ENCODE results near the gene DLEC1.

GRCh38 chr3:38036286-38036685, 2.7 kb upstream of the DLEC1 start:
- TF ChIP-seq, protein P1, sequence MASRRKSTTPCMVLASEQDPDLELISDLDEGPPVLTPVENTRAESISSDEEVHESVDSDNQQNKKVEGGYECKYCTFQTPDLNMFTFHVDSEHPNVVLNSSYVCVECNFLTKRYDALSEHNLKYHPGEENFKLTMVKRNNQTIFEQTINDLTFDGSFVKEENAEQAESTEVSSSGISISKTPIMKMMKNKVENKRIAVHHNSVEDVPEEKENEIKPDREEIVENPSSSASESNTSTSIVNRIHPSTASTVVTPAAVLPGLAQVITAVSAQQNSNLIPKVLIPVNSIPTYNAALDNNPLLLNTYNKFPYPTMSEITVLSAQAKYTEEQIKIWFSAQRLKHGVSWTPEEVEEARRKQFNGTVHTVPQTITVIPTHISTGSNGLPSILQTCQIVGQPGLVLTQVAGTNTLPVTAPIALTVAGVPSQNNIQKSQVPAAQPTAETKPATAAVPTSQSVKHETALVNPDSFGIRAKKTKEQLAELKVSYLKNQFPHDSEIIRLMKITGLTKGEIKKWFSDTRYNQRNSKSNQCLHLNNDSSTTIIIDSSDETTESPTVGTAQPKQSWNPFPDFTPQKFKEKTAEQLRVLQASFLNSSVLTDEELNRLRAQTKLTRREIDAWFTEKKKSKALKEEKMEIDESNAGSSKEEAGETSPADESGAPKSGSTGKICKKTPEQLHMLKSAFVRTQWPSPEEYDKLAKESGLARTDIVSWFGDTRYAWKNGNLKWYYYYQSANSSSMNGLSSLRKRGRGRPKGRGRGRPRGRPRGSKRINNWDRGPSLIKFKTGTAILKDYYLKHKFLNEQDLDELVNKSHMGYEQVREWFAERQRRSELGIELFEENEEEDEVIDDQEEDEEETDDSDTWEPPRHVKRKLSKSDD (conservative IDR thresholded peaks at IDR 0.05; ENCODE audit: low read length): no peak
- no peak for TF ChIP-seq BCLAF1 (IDR thresholded peaks at IDR 0.05; ENCODE audit: borderline replicate concordance in 1 of 2, control insufficient read depth in 1 of 2, low read depth in 2 of 2, low read length in 1 of 2)
- no peak for TF ChIP-seq THAP7 (CRISPR knock-in tag; IDR thresholded peaks at IDR 0.05)
